GM19468 (cell line): Measurements from ENCODE around the gene LGALS9B.
"Not testable (repeated sequence)": the region's sequence is repeated elsewhere in the genome, so short reads cannot be mapped to it uniquely, and the experiment has no call there.

Experiments
- ATAC-seq: cut with Tn5 transposase; IDR thresholded peaks from one replicate; pipeline ENCODE4 v1.9.1; 2021; ENCODE audit warnings: mild to moderate bottlenecking, moderate library complexity, moderate number of reproducible peaks; ENCODE audit not compliant: unreplicated experiment; ENCODE audit errors: extremely low read depth

The LGALS9B gene

GRCh38 chr17:20422826-20423225 is 44.5 kb downstream of the LGALS9B start:
- not testable (repeated sequence) for ATAC-seq

- ATAC-seq: not testable (repeated sequence)
Measured at GRCh38 chr17:20418838-20419237, 48.5 kb downstream of the LGALS9B start.

GRCh38 chr17:20417492-20418080 is 49.8 kb downstream of the LGALS9B start:
- not testable (repeated sequence) for ATAC-seq

GRCh38 chr17:20416381-20416911 is 50.9 kb downstream of the LGALS9B start:
- not testable (repeated sequence) for ATAC-seq

- not testable (repeated sequence) for ATAC-seq
Measured at GRCh38 chr17:20415479-20415878, 51.9 kb downstream of the LGALS9B start.

GRCh38 chr17:20401306-20402022 is 65.9 kb downstream of the LGALS9B start:
- not testable (repeated sequence) for ATAC-seq

GRCh38 chr17:20400559-20401305 is 66.6 kb downstream of the LGALS9B start:
- not testable (repeated sequence) for ATAC-seq
